AG04450 (cell line): ENCODE measurements around the gene ABCA3. TPM values are rescaled to one million over a fixed set of nuclear protein-coding genes. Genes with fewer than 3 reads are reported as not detected.

Source experiments
- CTCF ChIA-PET: fragments of 300-600, 350-600 bp; formaldehyde crosslinking; extraction: SDS; loops from one replicate; lab custom pipeline; 2022; ENCODE audit warnings: antibody characterized with exemption, inconsistent platforms; lab: Charles Lee
- POLR2A ChIA-PET: fragments of 350-600 bp; formaldehyde crosslinking; extraction: SDS; loops from one replicate; lab custom pipeline; 2021; ENCODE audit warnings: antibody characterized with exemption, inconsistent platforms; lab: Yijun Ruan, JAX
- DNase-seq: peaks from one replicate; pipeline ENCODE4 v3.0.0-alpha.2; 2011; ENCODE audit warnings: low read depth, low spot score
- H3K27ac ChIP-seq: one replicate; pipeline ENCODE4 v1.5.1; 2012; ENCODE audit warnings: low read depth, low read length, control low read depth
- H3K27me3 ChIP-seq: one replicate; pipeline ENCODE4 v1.6.0; 2012; ENCODE audit warnings: low read length; ENCODE audit not compliant: control insufficient read depth, insufficient read depth
- H3K4me3 ChIP-seq: 2 replicates; pipeline ENCODE4 v1.5.1; 2011; ENCODE audit warnings: mild to moderate bottlenecking, low read depth, low read length, control low read depth
- H3K9me3 ChIP-seq: 2 replicates; pipeline ENCODE4 v1.5.1; 2012; ENCODE audit warnings: low read length; ENCODE audit not compliant: control insufficient read depth, insufficient read depth
- polyA plus RNA-seq: library from polyadenylated mRNA; depleted of rRNA; stranded (reverse); fragments of >200 nt; gene quantifications from 2 replicates; pipeline ENCODE4 v1.2.3, GENCODE V29; 2011
- TF ChIP-seq, protein P1 (sequence below): IDR thresholded peaks from 2 replicates; pipeline ENCODE4 v1.5.1; 2011; ENCODE audit warnings: low read depth, low read length, control low read depth, inconsistent platforms

The ABCA3 gene
- polyA plus RNA-seq, 1 experiment = 0.06 TPM

DNA sequence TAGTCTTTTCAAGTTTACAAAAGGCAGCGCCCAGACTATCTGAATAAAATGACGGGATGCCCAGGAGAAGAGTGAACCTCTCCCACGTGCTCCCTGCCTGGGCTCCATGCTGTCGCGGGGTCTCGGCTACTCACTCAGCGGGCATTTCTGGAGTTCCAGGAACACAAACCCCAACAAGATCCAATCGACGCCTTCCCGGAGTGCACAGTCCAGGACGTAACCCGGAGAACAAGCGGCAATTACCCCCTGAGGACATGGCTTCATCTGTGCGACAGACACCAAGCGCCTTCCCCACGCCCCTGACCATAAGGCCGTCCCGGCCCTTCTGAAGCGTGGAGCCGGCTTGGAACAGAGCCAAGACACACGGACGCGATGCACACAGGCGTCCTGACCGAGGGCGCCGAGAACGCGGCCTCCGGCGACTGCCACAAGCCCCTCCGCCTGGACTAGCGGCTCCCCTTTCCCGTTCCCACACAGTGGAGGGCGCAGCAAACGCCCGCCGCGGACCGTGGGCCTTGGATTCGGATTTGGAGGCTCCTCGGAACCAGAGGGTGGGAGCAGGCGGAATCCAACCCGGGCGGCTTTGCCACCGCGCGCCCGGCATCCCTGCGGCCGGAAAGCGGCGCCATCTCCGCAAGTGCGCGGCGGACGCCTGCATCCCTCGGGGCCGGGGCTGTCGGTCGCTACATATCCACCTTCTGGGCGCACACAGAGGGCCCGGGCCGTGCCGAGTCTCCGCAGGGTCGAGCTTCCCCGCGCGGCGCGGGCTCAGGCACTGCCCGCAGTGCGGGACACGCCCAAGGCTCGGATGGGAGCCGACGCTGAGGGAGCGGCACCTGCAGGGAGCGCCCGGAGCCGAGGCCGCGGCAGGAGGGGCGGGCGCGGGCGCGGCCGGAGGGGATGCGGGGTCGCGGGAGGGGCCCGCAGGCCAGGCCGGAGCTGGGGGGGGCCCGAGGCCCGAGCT lies 725 bp downstream of the ABCA3 start:
- CTCF ChIA-PET = interaction anchor here (0.6 to 1.2 kb wide), 5 partner anchors 10 to 161 kb away, joined by 3 to 5 read pairs (median 3); no protein-coding TSS in a partner anchor
- Histone ChIP-seq H3K27me3 (peaks cover 43% of the 10 kb centered on the region), H3K4me3 (peak overlapping the region; percentile 52), H3K27ac (no peak overlapping the region), H3K9me3 (peaks cover 9% of the 10 kb centered on the region)
- POLR2A ChIA-PET = no interaction called here
- DNase-seq = no peak
- TF ChIP-seq, protein P1, sequence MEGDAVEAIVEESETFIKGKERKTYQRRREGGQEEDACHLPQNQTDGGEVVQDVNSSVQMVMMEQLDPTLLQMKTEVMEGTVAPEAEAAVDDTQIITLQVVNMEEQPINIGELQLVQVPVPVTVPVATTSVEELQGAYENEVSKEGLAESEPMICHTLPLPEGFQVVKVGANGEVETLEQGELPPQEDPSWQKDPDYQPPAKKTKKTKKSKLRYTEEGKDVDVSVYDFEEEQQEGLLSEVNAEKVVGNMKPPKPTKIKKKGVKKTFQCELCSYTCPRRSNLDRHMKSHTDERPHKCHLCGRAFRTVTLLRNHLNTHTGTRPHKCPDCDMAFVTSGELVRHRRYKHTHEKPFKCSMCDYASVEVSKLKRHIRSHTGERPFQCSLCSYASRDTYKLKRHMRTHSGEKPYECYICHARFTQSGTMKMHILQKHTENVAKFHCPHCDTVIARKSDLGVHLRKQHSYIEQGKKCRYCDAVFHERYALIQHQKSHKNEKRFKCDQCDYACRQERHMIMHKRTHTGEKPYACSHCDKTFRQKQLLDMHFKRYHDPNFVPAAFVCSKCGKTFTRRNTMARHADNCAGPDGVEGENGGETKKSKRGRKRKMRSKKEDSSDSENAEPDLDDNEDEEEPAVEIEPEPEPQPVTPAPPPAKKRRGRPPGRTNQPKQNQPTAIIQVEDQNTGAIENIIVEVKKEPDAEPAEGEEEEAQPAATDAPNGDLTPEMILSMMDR = no peak

GRCh38 chr16:2337431-2338296 lies 2.9 kb downstream of the ABCA3 start:
- Histone ChIP-seq H3K27ac (no peak overlapping the region), H3K4me3 (no peak overlapping the region), H3K9me3 (peaks cover 9% of the 10 kb centered on the region), H3K27me3 (peaks cover 35% of the 10 kb centered on the region)
- ChIA-PET CTCF (interaction anchor here (0.7 to 1.3 kb wide), 2 partner anchors 75 to 164 kb away, joined by 4 to 10 read pairs; no protein-coding TSS in a partner anchor), POLR2A (interaction anchor here (0.6 to 0.7 kb wide), 4 partner anchors 22 to 703 kb away, joined by 3 to 4 read pairs (median 3); no protein-coding TSS in a partner anchor)
- DNase-seq = no peak
- TF ChIP-seq, protein P1 = no peak

DNA sequence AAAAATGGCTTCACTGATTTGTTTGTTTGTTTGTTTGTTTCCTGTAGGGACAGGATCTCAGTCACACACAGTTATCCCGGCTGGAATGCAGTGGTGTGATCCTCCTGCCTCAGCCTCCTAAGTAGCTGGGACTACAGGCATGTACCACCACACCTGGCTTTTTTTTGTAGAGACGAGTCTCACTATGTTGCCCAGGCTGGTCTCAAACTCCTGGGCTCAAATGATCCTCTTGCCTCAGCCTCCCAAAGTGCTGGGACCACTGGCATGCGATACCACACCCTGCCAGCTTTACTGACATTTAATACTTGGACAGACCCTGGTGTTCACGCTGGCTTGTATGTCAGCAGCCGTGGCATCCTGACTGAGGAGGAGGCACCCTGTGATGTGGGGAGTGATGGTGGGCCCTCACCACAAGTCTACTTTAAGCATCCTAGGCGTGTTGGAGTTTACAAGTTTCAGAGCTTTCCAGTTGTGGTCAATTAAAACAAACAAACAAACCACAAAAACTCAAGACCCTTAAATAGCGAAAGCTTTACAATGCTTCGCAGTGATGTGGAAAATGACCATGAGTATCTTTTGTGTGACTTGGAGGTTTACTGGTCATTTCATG lies 5.1 kb downstream of the ABCA3 start:
- DNase-seq = no peak
- POLR2A ChIA-PET = no interaction called here

DNA sequence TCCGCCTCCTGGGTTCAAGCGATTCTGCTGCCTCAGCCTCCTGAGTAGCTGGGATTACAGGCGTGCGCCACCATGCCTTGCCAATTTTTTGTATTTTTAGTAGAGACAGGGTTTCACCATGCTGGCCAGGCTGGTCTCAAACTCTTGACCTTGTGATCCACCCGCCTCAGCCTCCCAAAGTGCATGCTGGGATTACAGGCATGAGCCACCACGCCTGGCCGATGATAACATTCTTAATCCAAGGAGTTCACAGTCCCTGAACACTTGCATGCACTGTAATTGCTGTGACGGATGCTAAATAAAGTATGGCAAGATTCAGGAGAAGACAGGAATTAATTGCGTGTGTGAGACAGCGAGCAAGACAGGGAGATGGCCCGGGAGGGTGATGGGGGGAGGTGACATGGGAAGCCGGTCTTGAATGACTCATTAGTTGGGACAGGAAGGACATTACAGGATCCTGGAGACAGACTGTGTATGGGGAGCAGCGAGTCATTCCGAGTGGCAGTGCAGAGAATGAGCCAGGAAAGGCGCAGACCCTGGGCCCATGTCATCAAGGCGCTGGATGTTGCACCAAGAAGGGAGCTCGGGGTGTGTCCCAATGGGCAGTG lies 6.7 kb downstream of the ABCA3 start:
- Histone ChIP-seq H3K4me3 (no peak overlapping the region), H3K27ac (no peak overlapping the region), H3K9me3 (no peaks in the 10 kb centered on the region), H3K27me3 (peaks cover 27% of the 10 kb centered on the region)
- POLR2A ChIA-PET = no interaction called here
- CTCF ChIA-PET = no interaction called here
- TF ChIP-seq, protein P1 = no peak
- DNase-seq = no peak

More for the DNA sequence above, 5.1 kb downstream of the ABCA3 start:
- Histone ChIP-seq H3K4me3 (no peak overlapping the region), H3K27me3 (peaks cover 29% of the 10 kb centered on the region), H3K27ac (no peak overlapping the region), H3K9me3 (no peaks in the 10 kb centered on the region; the same call in 1 of the 2 replicates)
- TF ChIP-seq, protein P1 = no peak
- CTCF ChIA-PET = no interaction called here
